Cardiac fibroblast (primary cell): Measurements from ENCODE around the gene CAPN2.
A peak's percentile ranks its signal among the peaks of the same experiment; 100 is the strongest.

Experiments used
- DNase-seq, 2 donors: peaks; one replicate each; pipeline versions ENCODE4 v3.0.0 to v3.0.0-alpha.2; 2010; ENCODE audit warnings: low read depth in 2 of 2
- H3K4me3 ChIP-seq, 2 donors: replicated peaks in 1 of 2; 1 replicate in 1 of 2; 2 replicates in 1 of 2; pipeline ENCODE4 v1.5.1; 2011; ENCODE audit warnings: low read depth in 2 of 2, low read length in 2 of 2, mild to moderate bottlenecking in 2 of 2, moderate library complexity in 1 of 2
- CTCF ChIP-seq: IDR thresholded peaks from one replicate; pipeline ENCODE4 v1.5.1; 2011; ENCODE audit warnings: low read depth, mild to moderate bottlenecking, low read length, inconsistent platforms

Gene CAPN2

GRCh38 chr1:223717123-223717522 is 4.8 kb downstream of the CAPN2 start:
- no peak for TF ChIP-seq CTCF
- DNase-seq, result no peak
- no peak overlapping the region for H3K4me3 ChIP-seq

GRCh38 chr1:223717695-223718363 is 5.5 kb downstream of the CAPN2 start:
- DNase-seq, result no peak
- no peak overlapping the region for H3K4me3 ChIP-seq
- TF ChIP-seq CTCF, result no peak

- no peak for TF ChIP-seq CTCF
- H3K4me3 ChIP-seq, result no peak overlapping the region
- DNase-seq, result no peak
Measured at GRCh38 chr1:223718850-223719249, 6.5 kb downstream of the CAPN2 start.

GRCh38 chr1:223720971-223721591 is 8.7 kb downstream of the CAPN2 start:
- no peak for TF ChIP-seq CTCF
- DNase-seq, result peak; percentile 77 to 88

GRCh38 chr1:223721658-223722607 is 9.6 kb downstream of the CAPN2 start:
- no peak for DNase-seq
- H3K4me3 ChIP-seq, result no peak overlapping the region
- no peak for TF ChIP-seq CTCF

More at GRCh38 chr1:223720971-223721591, 8.7 kb downstream of the CAPN2 start:
- no peak overlapping the region for H3K4me3 ChIP-seq

GRCh38 chr1:223723351-223723904 is 11.1 kb downstream of the CAPN2 start:
- H3K4me3 ChIP-seq, result no peak overlapping the region
- no peak for DNase-seq
- no peak for TF ChIP-seq CTCF
